Uterus (tissue), 2 donors: Measurements from ENCODE around the gene TRIM6.

Experiments used
- POLR2A ChIP-seq, 2 donors: fragments of 450-650 bp; IDR thresholded peaks; one replicate each; pipeline ENCODE4 v1.6.1; 2016; ENCODE audit warnings: antibody characterized with exemption in 2 of 2, mild to moderate bottlenecking in 1 of 2, moderate library complexity in 1 of 2
- TF ChIP-seq, protein P1 (sequence below), 4 experiments: fragments of 200-600 bp in 2 of 4; fragments of 450-650 bp in 2 of 4; sonication (generic) in 2 of 4; IDR thresholded peaks; one replicate each; pipeline ENCODE4 v1.5.1; 2016 to 2019; ENCODE audit warnings: antibody characterized with exemption in 4 of 4, mild to moderate bottlenecking in 2 of 4, moderate library complexity in 1 of 4

DNA sequence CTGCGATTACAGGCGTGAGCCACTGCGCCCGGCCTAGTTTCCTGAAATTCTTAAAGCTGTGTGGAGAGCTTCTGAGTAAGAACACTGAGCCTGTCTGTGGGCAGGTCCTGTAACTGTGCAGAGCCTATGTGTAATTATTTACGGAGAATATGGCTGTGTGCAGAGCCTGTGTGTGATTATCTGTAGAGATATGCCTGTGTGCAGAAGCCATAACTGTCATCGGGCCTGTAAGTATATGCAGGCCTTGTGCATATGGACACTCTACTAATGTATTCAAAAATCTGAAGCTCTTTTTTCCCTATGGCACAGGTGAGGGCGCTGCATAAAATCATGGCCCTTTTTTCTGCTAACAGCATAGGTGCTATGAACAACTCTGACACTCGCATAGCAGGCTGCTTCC lies 15.9 kb upstream of the TRIM6 start, which contains the start of gene OR52B6:
- TF ChIP-seq, protein P1, sequence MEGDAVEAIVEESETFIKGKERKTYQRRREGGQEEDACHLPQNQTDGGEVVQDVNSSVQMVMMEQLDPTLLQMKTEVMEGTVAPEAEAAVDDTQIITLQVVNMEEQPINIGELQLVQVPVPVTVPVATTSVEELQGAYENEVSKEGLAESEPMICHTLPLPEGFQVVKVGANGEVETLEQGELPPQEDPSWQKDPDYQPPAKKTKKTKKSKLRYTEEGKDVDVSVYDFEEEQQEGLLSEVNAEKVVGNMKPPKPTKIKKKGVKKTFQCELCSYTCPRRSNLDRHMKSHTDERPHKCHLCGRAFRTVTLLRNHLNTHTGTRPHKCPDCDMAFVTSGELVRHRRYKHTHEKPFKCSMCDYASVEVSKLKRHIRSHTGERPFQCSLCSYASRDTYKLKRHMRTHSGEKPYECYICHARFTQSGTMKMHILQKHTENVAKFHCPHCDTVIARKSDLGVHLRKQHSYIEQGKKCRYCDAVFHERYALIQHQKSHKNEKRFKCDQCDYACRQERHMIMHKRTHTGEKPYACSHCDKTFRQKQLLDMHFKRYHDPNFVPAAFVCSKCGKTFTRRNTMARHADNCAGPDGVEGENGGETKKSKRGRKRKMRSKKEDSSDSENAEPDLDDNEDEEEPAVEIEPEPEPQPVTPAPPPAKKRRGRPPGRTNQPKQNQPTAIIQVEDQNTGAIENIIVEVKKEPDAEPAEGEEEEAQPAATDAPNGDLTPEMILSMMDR (IDR thresholded peaks at IDR 0.05): no peak
- TF ChIP-seq POLR2A (IDR thresholded peaks at IDR 0.05): no peak
